ENCODE data around the gene HK3. TPM values are rescaled to one million over a fixed set of nuclear protein-coding genes. Genes with fewer than 3 reads are reported as not detected.

HK3 gene
- total and polyA plus RNA-seq, 8 donors: 0.54 to 97.0 (median 1.6) TPM

GRCh38 chr5:176832162-176832561, 67.0 kb downstream of the HK3 start:
- DNase-seq: no peak
- H3K4me1 ChIP-seq: no peaks in the 10 kb centered on the region
- intact Hi-C loops (cut with DNase I): no loop called here
- no peak for TF ChIP-seq CTCF (IDR thresholded peaks at IDR 0.05)
- peaks cover 0 to 55% of the 10 kb centered on the region in 2 donors for H3K27me3 ChIP-seq
- no peak overlapping the region for H3K4me3 ChIP-seq
- H3K27ac ChIP-seq: no peak overlapping the region
- no peaks in the 10 kb centered on the region for H3K36me3 ChIP-seq
- no peaks in the 10 kb centered on the region for H3K9me3 ChIP-seq
- no peak for ATAC-seq

GRCh38 chr5:176831425-176831824, 67.7 kb downstream of the HK3 start:
- TF ChIP-seq CTCF (IDR thresholded peaks at IDR 0.05): no peak
- no peaks in the 10 kb centered on the region for H3K4me1 ChIP-seq
- H3K27ac ChIP-seq: no peak overlapping the region
- H3K4me3 ChIP-seq: no peak overlapping the region
- H3K9me3 ChIP-seq: no peaks in the 10 kb centered on the region
- ATAC-seq (no peak), DNase-seq (peak in 1 of 4 donors; percentile 59)
- peaks cover 0 to 51% of the 10 kb centered on the region in 2 donors for H3K27me3 ChIP-seq
- intact Hi-C loops (cut with DNase I): no loop called here
- H3K36me3 ChIP-seq: no peaks in the 10 kb centered on the region

GRCh38 chr5:176830995-176831423, 68.1 kb downstream of the HK3 start:
- peak in 1 of 4 donors; percentile 39 for DNase-seq
- no peaks in the 10 kb centered on the region for H3K36me3 ChIP-seq
- H3K9me3 ChIP-seq: no peaks in the 10 kb centered on the region
- TF ChIP-seq CTCF (IDR thresholded peaks at IDR 0.05): no peak
- H3K27me3 ChIP-seq: peaks cover 0 to 47% of the 10 kb centered on the region in 2 donors
- intact Hi-C loops (cut with DNase I): no loop called here
- ATAC-seq: no peak
- no peak overlapping the region for H3K27ac ChIP-seq
- H3K4me1 ChIP-seq: no peaks in the 10 kb centered on the region
- no peak overlapping the region for H3K4me3 ChIP-seq

Other genes with a start within 250 kb of the HK3 start
- gene UNC5A, start 88.8 kb downstream of the HK3 start, total RNA-seq: under 1 TPM in 1 of 2 donors, not detected in 1; 0.24 TPM
- 1 to 10 TPM in 4 of 6 donors, under 1 TPM in 2; 0.61 to 1.6 (median 1.1) TPM for gene UNC5A, start 88.8 kb downstream of the HK3 start, polyA plus RNA-seq (ENCODE audit: insufficient read length in 6 of 6)
- 10 to 100 TPM; 22.4 to 36.4 TPM for gene UIMC1, start 107.4 kb upstream of the HK3 start, total RNA-seq
- 10 to 100 TPM; 43.1 to 53.7 (median 44.8) TPM for gene UIMC1, start 107.4 kb upstream of the HK3 start, polyA plus RNA-seq (ENCODE audit: insufficient read length in 6 of 6)
- gene ZNF346, start 123.3 kb upstream of the HK3 start, total RNA-seq: 10 to 100 TPM; 13.1 TPM
- gene ZNF346, start 123.3 kb upstream of the HK3 start, polyA plus RNA-seq (ENCODE audit: insufficient read length in 6 of 6): 10 to 100 TPM; 25.6 to 30.4 (median 28.0) TPM
- gene FGFR4, start 187.6 kb upstream of the HK3 start, total RNA-seq: 10 to 100 TPM; 14.8 to 99.9 TPM
- 100 to 1,000 TPM; 169 to 325 (median 213) TPM for gene FGFR4, start 187.6 kb upstream of the HK3 start, polyA plus RNA-seq (ENCODE audit: insufficient read length in 6 of 6)
- 10 to 100 TPM; 71.2 to 79.7 TPM for gene NSD1, start 234.4 kb upstream of the HK3 start, total RNA-seq
- gene NSD1, start 234.4 kb upstream of the HK3 start, polyA plus RNA-seq (ENCODE audit: insufficient read length in 6 of 6): 10 to 100 TPM; 45.8 to 57.8 (median 51.3) TPM

All from left lung (tissue), 10 donors.